NT2/D1 (cell line): ENCODE results near the gene FLRT3.

Source experiments
- SUZ12 ChIP-seq: IDR thresholded peaks from 2 replicates; pipeline ENCODE4 v1.6.1; 2011; ENCODE audit not compliant: insufficient read length, insufficient read depth; ENCODE audit errors: extremely low read depth
- YY1 ChIP-seq: IDR thresholded peaks from 2 replicates; pipeline ENCODE4 v1.6.1; 2011; ENCODE audit not compliant: insufficient read length, insufficient read depth
- ZNF274 ChIP-seq: IDR thresholded peaks from 2 replicates; pipeline ENCODE4 v1.6.1; 2011; ENCODE audit warnings: mild to moderate bottlenecking, low read depth, low read length

DNA sequence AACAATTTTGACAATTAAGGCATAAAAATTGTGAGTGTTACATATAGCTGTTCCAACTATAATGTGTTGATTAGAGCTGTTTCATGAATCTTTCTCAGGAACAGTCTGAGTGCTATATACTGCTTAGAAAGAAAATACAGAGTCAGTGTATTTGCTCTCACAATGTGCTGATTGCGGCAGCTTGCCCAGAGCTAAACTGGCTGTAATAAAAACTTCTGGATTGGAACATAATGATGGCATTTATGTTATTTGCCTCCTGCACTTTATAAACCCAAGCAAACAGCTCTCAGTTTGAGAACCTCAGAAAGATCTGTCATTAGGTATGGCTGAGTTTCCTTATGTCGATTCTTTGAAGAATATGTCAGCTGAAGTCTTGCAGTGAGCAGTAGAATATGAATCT, 29.5 kb downstream of the FLRT3 start:
- TF ChIP-seq ZNF274 = no peak
- no peak for TF ChIP-seq YY1
- TF ChIP-seq SUZ12 = no peak
